IPS-18a (cell line): Measurements from ENCODE around the gene PRKN.

Source experiments
- H3K27ac ChIP-seq: one replicate; pipeline ENCODE4 v1.5.1; 2013; ENCODE audit warnings: low read length
- H3K27me3 ChIP-seq: one replicate; pipeline ENCODE4 v1.6.1; 2013; ENCODE audit warnings: mild to moderate bottlenecking, low read length; ENCODE audit not compliant: control insufficient read depth, insufficient read depth
- H3K36me3 ChIP-seq: one replicate; pipeline ENCODE4 v1.6.1; 2013; ENCODE audit warnings: low read depth, low read length; ENCODE audit not compliant: control insufficient read depth
- H3K4me1 ChIP-seq: one replicate; pipeline ENCODE4 v1.6.1; 2013; ENCODE audit warnings: low read depth, low read length; ENCODE audit not compliant: control insufficient read depth
- H3K4me3 ChIP-seq: one replicate; pipeline ENCODE4 v1.5.1; 2013; ENCODE audit warnings: low read length
- H3K9ac ChIP-seq: one replicate; pipeline ENCODE4 v1.6.1; 2013; ENCODE audit warnings: mild to moderate bottlenecking, low read length, moderate library complexity
- H3K9me3 ChIP-seq: one replicate; pipeline ENCODE4 v1.6.1; 2013; ENCODE audit warnings: low read depth, low read length; ENCODE audit not compliant: control insufficient read depth

PRKN gene

DNA sequence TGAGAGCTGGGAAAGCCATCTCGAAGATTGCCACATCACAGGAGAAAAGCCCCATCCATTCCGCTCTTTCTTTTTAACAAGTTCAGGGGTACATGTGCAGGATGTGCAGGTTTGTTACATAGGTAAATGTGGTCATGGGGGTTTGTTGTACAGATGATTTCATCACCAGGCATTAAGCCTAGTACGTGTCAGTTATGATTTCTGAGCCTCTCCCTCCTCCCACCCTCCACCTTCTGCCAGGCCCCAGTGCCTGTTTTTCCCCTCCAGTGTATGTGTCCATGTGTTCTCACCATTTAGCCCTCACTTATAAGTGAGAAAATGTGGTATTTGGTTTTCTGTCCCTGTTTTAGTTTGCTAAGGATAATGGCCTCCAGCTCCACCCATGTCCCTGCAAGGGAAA, 887.2 kb downstream of the PRKN start:
- Histone ChIP-seq H3K4me1 (peaks cover 15% of the 10 kb centered on the region), H3K36me3 (no peaks in the 10 kb centered on the region), H3K4me3 (no peak overlapping the region), H3K27me3 (no peaks in the 10 kb centered on the region), H3K9ac (no peak overlapping the region), H3K9me3 (no peaks in the 10 kb centered on the region), H3K27ac (no peak overlapping the region)

DNA sequence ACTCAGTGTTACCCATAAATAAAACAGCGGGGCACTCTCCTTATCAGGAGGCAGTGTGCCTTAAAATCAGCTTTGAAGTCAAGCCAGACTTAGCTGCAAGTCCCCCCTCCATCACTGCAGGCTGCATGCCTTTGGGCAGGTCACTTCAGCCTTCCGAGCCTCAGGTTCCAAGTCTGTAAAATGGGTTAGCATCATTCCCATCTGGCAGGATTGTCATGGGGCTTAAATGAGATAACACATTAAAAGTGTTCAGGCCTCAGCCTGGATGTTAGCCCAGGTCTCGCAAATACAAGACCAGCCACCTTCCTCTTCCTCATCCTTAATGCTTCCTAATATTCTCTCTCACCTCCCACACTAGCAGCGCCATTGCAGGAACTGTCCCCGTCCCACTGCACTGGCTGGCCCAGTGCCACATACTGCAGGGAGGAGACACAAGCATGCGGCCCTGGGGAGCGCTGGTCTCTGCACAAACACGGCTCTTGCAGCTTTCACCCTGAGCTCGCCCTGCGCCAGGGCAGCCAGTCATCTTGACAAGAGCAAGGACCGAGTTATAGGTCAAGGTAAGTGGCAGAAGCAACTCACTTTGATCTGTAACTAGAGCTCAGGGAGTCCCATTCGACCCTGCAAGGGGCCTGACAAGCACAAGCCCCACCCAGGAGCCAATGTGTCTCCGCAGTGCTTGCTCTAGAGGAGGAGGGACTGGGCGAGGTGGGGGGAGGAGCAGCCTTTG, 889.1 kb downstream of the PRKN start:
- Histone ChIP-seq H3K27ac (no peak overlapping the region), H3K27me3 (no peaks in the 10 kb centered on the region), H3K36me3 (no peaks in the 10 kb centered on the region), H3K9ac (no peak overlapping the region), H3K4me3 (no peak overlapping the region), H3K9me3 (no peaks in the 10 kb centered on the region), H3K4me1 (peaks cover 15% of the 10 kb centered on the region)

DNA sequence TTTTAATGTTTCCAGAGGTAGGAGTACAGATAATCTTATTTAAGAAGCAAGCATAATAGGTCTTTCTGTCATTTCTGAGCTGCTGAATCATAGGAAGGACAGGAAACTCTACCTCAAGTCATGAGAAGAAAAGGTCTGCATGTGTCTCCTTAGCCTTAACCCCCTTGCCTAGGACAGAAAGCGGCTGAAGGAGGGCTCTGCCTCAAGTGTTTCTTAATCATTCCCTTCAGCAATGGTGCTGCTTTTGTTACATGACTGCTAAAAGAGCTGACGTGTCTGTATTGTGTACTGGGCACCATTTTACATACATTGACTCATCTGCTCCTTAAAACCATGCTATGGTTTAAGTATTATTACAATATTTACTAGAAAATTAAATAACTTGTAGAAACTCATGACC, 889.7 kb downstream of the PRKN start:
- no peaks in the 10 kb centered on the region for H3K27me3 ChIP-seq
- peaks cover 15% of the 10 kb centered on the region for H3K4me1 ChIP-seq
- no peak overlapping the region for H3K9ac ChIP-seq
- H3K9me3 ChIP-seq: no peaks in the 10 kb centered on the region
- no peak overlapping the region for H3K4me3 ChIP-seq
- no peaks in the 10 kb centered on the region for H3K36me3 ChIP-seq
- H3K27ac ChIP-seq: no peak overlapping the region

DNA sequence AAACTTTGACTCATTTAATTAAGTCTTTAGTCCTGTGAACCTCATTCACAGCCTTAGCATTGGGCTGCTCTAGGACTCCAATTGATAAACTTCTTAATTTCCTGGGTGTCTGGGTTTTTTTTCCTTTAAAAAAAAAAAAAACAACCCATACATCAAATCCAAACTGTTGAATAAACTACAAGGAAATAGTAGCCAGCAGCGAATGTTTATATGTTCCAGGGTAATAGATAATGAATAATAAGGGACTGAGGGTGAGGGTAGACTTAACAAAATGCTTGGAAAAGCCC, 890.2 kb downstream of the PRKN start:
- Histone ChIP-seq H3K4me3 (no peak overlapping the region), H3K27ac (no peak overlapping the region), H3K4me1 (peaks cover 15% of the 10 kb centered on the region), H3K9ac (no peak overlapping the region), H3K9me3 (no peaks in the 10 kb centered on the region), H3K27me3 (no peaks in the 10 kb centered on the region), H3K36me3 (no peaks in the 10 kb centered on the region)

DNA sequence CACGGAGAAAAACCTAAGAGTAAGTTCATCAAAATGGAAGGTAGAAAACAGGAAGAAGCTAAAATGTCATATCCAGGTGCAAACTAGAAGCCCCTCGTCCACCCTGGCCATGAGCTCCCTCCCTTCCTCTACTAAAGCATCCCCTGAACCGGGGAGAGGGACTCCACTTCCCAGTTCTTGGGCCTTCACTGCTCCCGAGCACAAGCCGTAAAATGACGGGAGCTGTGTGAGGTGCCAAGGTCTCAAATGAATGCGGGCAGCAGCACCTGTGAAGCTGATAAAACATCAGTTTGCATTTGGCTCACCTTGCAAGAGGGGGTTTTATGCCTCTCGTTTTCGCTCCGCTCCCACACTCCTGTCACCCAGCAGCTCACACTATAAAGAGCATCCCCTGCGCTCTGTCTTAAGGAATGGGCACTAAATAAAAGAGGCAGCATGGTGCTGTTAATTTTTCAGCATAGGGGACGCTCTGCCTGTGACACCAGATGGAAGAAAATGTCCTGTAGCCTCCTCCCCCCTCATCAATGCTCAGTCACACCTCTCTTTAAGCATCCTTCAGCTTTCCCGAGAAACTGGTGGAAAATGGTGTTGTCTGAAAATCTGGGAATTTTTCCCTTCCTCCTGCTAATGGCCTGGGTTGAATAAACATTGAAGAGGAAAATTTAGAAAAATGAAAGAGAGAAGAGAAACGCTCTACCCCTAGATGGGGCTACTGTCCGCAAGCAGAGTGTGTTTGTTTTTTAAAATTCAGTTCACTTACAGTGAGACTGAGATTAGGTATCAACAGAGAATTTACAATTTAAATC, 890.7 kb downstream of the PRKN start:
- Histone ChIP-seq H3K27me3 (no peaks in the 10 kb centered on the region), H3K4me1 (peaks cover 15% of the 10 kb centered on the region), H3K4me3 (no peak overlapping the region), H3K27ac (no peak overlapping the region), H3K9ac (no peak overlapping the region), H3K9me3 (no peaks in the 10 kb centered on the region), H3K36me3 (no peaks in the 10 kb centered on the region)

DNA sequence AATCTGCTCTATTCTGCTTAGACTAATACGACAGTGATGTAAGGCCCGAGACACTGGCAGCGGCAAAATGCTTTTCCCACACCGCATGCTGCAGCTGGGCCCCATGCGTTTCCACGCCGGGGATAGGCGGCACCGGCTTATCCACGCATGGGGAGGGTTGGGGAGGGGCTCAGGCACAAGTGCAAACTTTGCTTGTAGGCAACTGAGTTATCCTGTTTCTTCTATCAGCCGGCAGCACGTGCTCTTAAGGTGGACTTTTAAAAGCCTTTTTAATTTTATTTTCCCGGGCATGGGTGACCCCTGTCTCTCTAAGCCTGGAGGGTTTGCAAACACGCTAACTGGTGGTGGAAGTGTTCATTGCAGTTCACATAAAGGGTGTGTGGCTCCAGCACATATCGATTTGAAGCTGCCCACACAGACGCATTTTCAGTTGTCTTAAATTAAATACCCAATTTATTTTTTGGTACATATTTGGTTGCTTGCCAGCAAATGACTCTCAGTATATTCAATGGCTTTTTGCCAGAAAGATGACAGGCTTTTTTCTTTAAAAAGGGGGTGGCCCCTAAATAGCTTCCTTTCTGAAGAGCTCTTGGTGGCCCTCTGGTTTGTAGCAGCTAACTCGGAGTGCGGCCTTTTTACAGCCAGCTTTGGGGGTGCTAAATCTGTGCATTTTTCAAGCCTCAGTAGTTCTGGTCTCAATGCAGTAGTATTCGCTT, 891.9 kb downstream of the PRKN start:
- H3K27ac ChIP-seq: no peak overlapping the region
- H3K9me3 ChIP-seq: no peaks in the 10 kb centered on the region
- H3K4me1 ChIP-seq: peaks cover 15% of the 10 kb centered on the region
- no peak overlapping the region for H3K9ac ChIP-seq
- no peaks in the 10 kb centered on the region for H3K27me3 ChIP-seq
- H3K4me3 ChIP-seq: no peak overlapping the region
- H3K36me3 ChIP-seq: no peaks in the 10 kb centered on the region

DNA sequence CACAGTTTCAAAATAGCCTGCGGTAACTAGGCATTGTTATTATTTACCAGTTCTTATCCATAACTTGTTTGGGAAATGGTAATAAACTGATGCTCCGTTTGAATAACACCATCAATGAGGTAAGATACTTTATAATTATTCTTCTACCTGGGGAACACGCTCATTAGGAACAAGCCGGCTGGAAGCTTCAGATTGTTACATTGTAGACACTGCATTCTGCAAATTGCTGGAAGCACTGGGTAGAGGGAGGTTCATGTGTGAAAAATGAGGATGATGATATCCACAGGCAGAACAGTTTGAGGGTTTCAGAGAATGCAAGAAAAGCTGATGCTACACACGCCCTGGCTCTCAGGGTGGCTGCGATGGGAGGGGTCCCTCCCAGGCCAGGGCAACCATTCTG, 893.1 kb downstream of the PRKN start:
- H3K36me3 ChIP-seq: no peaks in the 10 kb centered on the region
- no peak overlapping the region for H3K27ac ChIP-seq
- no peak overlapping the region for H3K9ac ChIP-seq
- H3K27me3 ChIP-seq: no peaks in the 10 kb centered on the region
- H3K9me3 ChIP-seq: no peaks in the 10 kb centered on the region
- H3K4me3 ChIP-seq: no peak overlapping the region
- peaks cover 18% of the 10 kb centered on the region for H3K4me1 ChIP-seq

DNA sequence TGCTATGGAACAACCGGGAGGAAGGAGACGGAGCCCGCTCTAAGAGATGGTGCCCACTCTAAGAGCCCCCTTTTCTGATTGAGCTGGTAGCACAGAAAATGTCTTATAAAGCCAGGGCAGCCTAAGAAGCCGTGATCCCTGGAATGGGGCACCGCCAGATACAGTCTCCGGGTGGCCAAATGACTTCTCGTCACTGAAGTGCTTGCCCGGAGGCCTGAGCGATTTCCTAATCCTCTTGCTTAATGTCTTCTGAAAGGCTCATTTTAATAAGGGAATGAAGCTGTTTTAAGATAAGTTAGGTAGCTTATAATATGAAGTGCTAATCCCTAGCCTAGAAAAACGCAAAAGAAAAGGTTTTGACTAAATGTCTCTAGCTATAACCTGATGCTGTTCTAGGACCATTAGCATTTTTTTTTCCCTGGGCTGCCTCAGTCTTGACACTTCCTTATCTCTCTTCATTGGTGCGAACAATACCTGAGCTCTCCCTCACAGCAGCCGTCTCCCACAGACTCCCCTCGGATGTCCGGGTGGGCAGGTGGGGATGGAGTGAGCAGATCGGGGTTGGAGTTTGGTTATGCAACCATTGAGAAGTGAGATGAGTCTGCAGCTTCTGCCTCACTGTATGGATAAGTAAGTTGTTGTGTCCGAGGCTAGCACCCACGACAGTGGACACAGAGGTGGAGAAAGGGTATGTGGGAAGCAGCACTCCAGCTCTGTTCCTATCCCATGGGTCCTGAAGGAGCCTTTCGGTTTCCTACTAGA, 894.3 kb downstream of the PRKN start:
- Histone ChIP-seq H3K27ac (no peak overlapping the region), H3K9me3 (no peaks in the 10 kb centered on the region), H3K36me3 (no peaks in the 10 kb centered on the region), H3K9ac (no peak overlapping the region), H3K4me1 (peaks cover 18% of the 10 kb centered on the region), H3K27me3 (no peaks in the 10 kb centered on the region), H3K4me3 (no peak overlapping the region)

DNA sequence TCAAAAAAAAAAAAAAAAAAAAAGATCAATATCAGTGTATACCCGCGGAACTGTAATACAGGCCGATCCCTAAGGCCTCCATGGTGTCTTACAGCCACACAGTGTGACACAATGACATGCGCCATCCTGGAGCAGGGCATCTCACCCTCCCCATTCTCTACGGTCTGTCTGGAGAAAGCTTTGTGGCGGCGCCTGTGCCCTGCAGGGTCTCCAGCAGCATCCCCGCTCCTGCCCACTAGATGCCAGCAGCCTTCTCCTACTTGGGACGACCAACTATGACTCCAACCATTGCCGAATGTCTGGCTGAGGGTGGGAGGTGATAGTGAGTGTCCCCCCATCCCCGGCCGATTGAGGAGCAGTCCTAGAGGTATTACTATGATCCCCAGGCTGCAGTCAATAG, 894.9 kb downstream of the PRKN start:
- H3K4me3 ChIP-seq: no peak overlapping the region
- H3K4me1 ChIP-seq: peaks cover 14% of the 10 kb centered on the region
- no peak overlapping the region for H3K27ac ChIP-seq

DNA sequence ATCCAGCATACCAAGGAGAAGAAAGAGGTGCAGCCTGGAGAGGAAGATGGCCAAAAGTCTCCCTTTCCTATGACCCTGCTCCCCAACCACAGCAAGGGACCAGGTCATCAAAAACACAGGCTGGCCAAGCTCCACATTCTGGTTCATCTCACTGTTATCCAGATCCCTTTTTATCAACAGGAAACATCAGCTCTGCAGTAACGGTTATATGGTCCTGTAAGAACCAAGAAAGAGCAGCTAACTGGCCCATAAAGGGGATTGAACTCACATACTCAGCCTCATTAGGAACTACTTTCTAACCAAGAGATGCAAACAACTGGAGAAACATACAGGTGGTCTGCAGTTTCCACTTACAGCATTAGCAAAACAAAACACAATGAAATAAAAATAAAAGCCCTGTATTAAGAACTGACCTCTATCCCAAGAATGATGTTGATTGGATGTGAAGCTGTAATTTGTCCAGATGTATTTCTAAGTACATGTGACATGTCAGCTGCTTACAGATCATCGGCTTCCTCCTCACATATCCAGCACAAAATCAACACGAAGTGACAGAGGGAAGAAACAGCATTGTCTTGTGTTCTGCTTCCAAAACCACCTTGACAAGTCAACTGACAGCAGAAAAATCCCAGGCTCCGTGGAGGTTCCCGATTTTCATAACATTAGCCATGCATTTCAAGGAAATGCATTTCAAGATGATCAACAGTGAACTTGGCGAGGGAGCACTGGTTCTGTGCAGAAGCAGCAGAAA, 896.5 kb downstream of the PRKN start:
- H3K9me3 ChIP-seq: no peaks in the 10 kb centered on the region
- no peaks in the 10 kb centered on the region for H3K27me3 ChIP-seq
- no peaks in the 10 kb centered on the region for H3K36me3 ChIP-seq
- peaks cover 6% of the 10 kb centered on the region for H3K4me1 ChIP-seq
- no peak overlapping the region for H3K9ac ChIP-seq
- H3K4me3 ChIP-seq: no peak overlapping the region
- H3K27ac ChIP-seq: no peak overlapping the region

More for the DNA sequence above, 894.9 kb downstream of the PRKN start:
- Histone ChIP-seq H3K9me3 (no peaks in the 10 kb centered on the region), H3K36me3 (no peaks in the 10 kb centered on the region), H3K27me3 (no peaks in the 10 kb centered on the region), H3K9ac (no peak overlapping the region)

DNA sequence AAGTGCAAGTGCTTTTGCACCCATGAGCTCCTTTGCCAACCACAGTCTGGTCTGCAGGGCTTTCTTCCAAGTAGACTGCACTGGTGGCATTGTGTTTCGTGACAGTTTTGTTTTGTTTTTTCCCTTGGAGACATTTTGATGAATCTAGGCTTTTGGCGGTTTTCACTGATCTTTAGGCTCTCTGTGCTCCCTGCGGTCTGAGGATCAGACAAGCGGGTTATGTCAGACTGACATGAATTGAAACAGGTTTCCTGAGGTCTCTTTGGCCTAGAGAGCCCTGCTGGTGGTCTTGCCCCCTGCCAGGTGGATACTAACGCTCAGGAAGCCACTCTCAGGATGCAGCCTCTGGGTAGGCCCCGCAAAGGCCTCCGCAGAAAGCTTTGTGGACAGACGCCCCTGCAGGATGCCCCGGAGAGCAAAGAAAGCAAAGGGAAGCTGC, 898.3 kb downstream of the PRKN start:
- H3K9ac ChIP-seq: no peak overlapping the region
- no peak overlapping the region for H3K4me3 ChIP-seq
- H3K9me3 ChIP-seq: no peaks in the 10 kb centered on the region
- peaks cover 6% of the 10 kb centered on the region for H3K4me1 ChIP-seq
- H3K27ac ChIP-seq: no peak overlapping the region
- no peaks in the 10 kb centered on the region for H3K36me3 ChIP-seq
- H3K27me3 ChIP-seq: no peaks in the 10 kb centered on the region
